Endothelial cell of umbilical vein (primary cell): ENCODE data around the gene CAPN5. TPM values are rescaled to one million over a fixed set of nuclear protein-coding genes. Genes with fewer than 3 reads are reported as not detected.

Source experiments
- BruUV-seq: library from RNA; stranded (reverse); fragments of 400-500 nt; replicated peaks from 2 replicates; lab custom pipeline; 2021; lab: Mats Ljungman, UMichigan
- CTCF ChIA-PET: fragments of 300-600, 350-600 bp; sonication (Branson Sonifier 250); formaldehyde crosslinking; loops from one replicate; lab custom pipeline; 2021; ENCODE audit warnings: antibody characterized with exemption, inconsistent platforms; lab: Charles Lee
- POLR2A ChIA-PET: fragments of 300-600, 350-600 bp; sonication (Branson Sonifier 250); formaldehyde crosslinking; loops from one replicate; lab custom pipeline; 2021; ENCODE audit warnings: antibody characterized with exemption, inconsistent platforms; lab: Charles Lee
- DNase-seq: peaks from one replicate; pipeline ENCODE4 v3.0.0-alpha.2; 2011; ENCODE audit warnings: low read depth, low spot score
- FAIRE-seq: peaks from 2 replicates; lab custom pipeline; 2011; peaks lifted over from hg19 to GRCh38; lab: Jason Lieb, UNC
- H2AFZ ChIP-seq: 2 replicates; pipeline ENCODE4 v1.6.0; 2012; ENCODE audit warnings: low read depth, low read length, control low read depth, inconsistent platforms
- H3K27ac ChIP-seq: 2 replicates; pipeline ENCODE4 v1.5.1; 2011; ENCODE audit warnings: low read depth, mild to moderate bottlenecking, control low read depth, low read length, moderate library complexity; ENCODE audit not compliant: insufficient read depth
- H3K27me3 ChIP-seq, 2 experiments: 2 replicates each; pipeline versions ENCODE4 v1.6.0 to v1.6.1; 2011; ENCODE audit warnings: low read length in 2 of 2, mixed read lengths in 1 of 2; ENCODE audit not compliant: control insufficient read depth in 2 of 2, insufficient read depth in 2 of 2
- H3K36me3 ChIP-seq, 2 experiments: 2 replicates in 1 of 2; 3 replicates in 1 of 2; pipeline ENCODE4 v1.5.1; 2011; ENCODE audit warnings: low read length in 2 of 2, mild to moderate bottlenecking in 1 of 2, moderate library complexity in 1 of 2; ENCODE audit not compliant: control insufficient read depth in 2 of 2, insufficient read depth in 2 of 2; ENCODE audit errors: extremely low read depth in 1 of 2
- H3K4me1 ChIP-seq: 3 replicates; pipeline ENCODE4 v1.5.1; 2011; ENCODE audit warnings: mild to moderate bottlenecking, low read length; ENCODE audit not compliant: control insufficient read depth, insufficient read depth; ENCODE audit errors: extremely low read depth
- H3K4me2 ChIP-seq: 2 replicates; pipeline ENCODE4 v1.6.1; 2011; ENCODE audit warnings: low read length, control low read depth, mixed read lengths; ENCODE audit not compliant: insufficient read depth
- H3K4me3 ChIP-seq, 3 experiments: fragments of 200-600 bp in 1 of 3; sonication (generic), shearing (Covaris generic) in 1 of 3; replicated peaks in 1 of 3; 2 replicates each; pipeline ENCODE4 v1.5.1; 2011 to 2016; ENCODE audit warnings: control low read depth in 3 of 3, low read length in 3 of 3, mild to moderate bottlenecking in 2 of 3, inconsistent platforms in 1 of 3, low read depth in 1 of 3, moderate library complexity in 1 of 3; ENCODE audit not compliant: insufficient read depth in 1 of 3
- H3K79me2 ChIP-seq: 2 replicates; pipeline ENCODE4 v1.6.0; 2012; ENCODE audit warnings: low read length, inconsistent platforms; ENCODE audit not compliant: control insufficient read depth, insufficient read depth
- H3K9ac ChIP-seq: replicated peaks from 2 replicates; pipeline ENCODE3; 2011; ENCODE audit warnings: low read length, control low read depth; ENCODE audit not compliant: insufficient read depth; ENCODE audit errors: extremely low read depth
- H3K9me1 ChIP-seq: replicated peaks from 3 replicates; pipeline ENCODE4 v1.6.0; 2011; ENCODE audit warnings: mild to moderate bottlenecking, low read length; ENCODE audit not compliant: control insufficient read depth, insufficient read depth; ENCODE audit errors: extremely low read depth
- H3K9me3 ChIP-seq: replicated peaks from 2 replicates; pipeline ENCODE4 v1.5.1; 2012; ENCODE audit warnings: low read length, inconsistent platforms; ENCODE audit not compliant: control insufficient read depth, insufficient read depth
- H4K20me1 ChIP-seq: replicated peaks from 2 replicates; pipeline ENCODE3; 2011; ENCODE audit warnings: mild to moderate bottlenecking, low read length; ENCODE audit not compliant: control insufficient read depth, insufficient read depth; ENCODE audit errors: extremely low read depth
- CTCF ChIP-seq, 2 donors: IDR thresholded peaks; 1 replicate in 1 of 2; 2 replicates in 1 of 2; pipeline ENCODE4 v1.5.1; 2011; ENCODE audit warnings: low read length in 2 of 2, mild to moderate bottlenecking in 2 of 2, moderate library complexity in 2 of 2, control low read depth in 1 of 2, inconsistent platforms in 1 of 2, low read depth in 1 of 2; ENCODE audit not compliant: insufficient read depth in 1 of 2; ENCODE audit errors: extremely low read depth in 1 of 2
- EZH2 ChIP-seq: IDR thresholded peaks from 2 replicates; pipeline ENCODE4 v1.6.1; 2012; ENCODE audit warnings: borderline replicate concordance, low read depth, mild to moderate bottlenecking, moderate library complexity, low read length, inconsistent platforms; ENCODE audit not compliant: severe bottlenecking
- GATA2 ChIP-seq: IDR thresholded peaks from 2 replicates; pipeline ENCODE4 v1.7.0; 2011; ENCODE audit warnings: low read depth, mild to moderate bottlenecking, moderate library complexity, mixed read lengths, low read length; ENCODE audit not compliant: insufficient read length, insufficient read depth
- dilution Hi-C: fragments of 300-500 bp; cut with MboI; formaldehyde crosslinking; loops from one replicate; pipeline ENCODE4 v1.15.0; 2019; ENCODE audit warnings: low sequenced_read_pairs; ENCODE audit not compliant: extremely low pct_ligation_motif_present
- intact Hi-C: fragments of 100-400 bp; cut with micrococcal nuclease; formaldehyde crosslinking; loops from one replicate; pipeline ENCODE4 v1.10.0; 2022
- polyA plus RNA-seq, 4 experiments: library from polyadenylated mRNA; depleted of rRNA in 3 of 4; stranded (reverse) in 3 of 4; unstranded in 1 of 4; fragments of >200 nt; gene quantifications; 2 replicates each; pipeline versions ENCODE4 v1.2.1 to v1.2.3, GENCODE V29; 2011 to 2012; ENCODE audit warnings: missing spikeins in 1 of 4
- total RNA-seq: library from RNA; stranded (reverse); gene quantifications from 2 replicates; pipeline ENCODE4 v1.2.3, GENCODE V29; 2021

The CAPN5 gene
- total and polyA plus RNA-seq, 2 donors (not counting 3 experiments of a cell fraction or from before 2014, with no cell fraction given): 15.0 to 17.0 TPM

- Histone ChIP-seq H3K4me2 (no peak overlapping the region), H3K9me3 (no peaks in the 10 kb centered on the region), H3K4me3 (no peak overlapping the region), H2AFZ (no peak overlapping the region), H3K4me1 (peaks cover 8% of the 10 kb centered on the region), H3K79me2 (no peaks in the 10 kb centered on the region), H3K27me3 (peaks cover 0 to 3% of the 10 kb centered on the region in 2 experiments), H3K9ac (no peak overlapping the region), H3K36me3 (no peaks in the 10 kb centered on the region), H3K27ac (no peak overlapping the region), H3K9me1 (no peaks in the 10 kb centered on the region), H4K20me1 (no peaks in the 10 kb centered on the region)
- DNase-seq (no peak), FAIRE-seq (no peak)
- ChIA-PET CTCF (interaction anchor here (1.2 to 1.4 kb wide), 2 partner anchors 17 to 29 kb away, joined by 4 read pairs; no protein-coding TSS in a partner anchor), POLR2A (no interaction called here)
- intact Hi-C loops (no loop called here), dilution Hi-C loops (no loop called here)
- TF ChIP-seq EZH2 (no peak), GATA2 (no peak)
- BruUV-seq: no TSS peak
Observed at GRCh38 chr11:77143405-77144020, 76.7 kb downstream of the CAPN5 start.

GRCh38 chr11:77144196-77144856, 77.6 kb downstream of the CAPN5 start:
- no peaks in the 10 kb centered on the region for H4K20me1 ChIP-seq
- no peak overlapping the region for H2AFZ ChIP-seq
- TF ChIP-seq EZH2 (no peak), CTCF (IDR thresholded peaks at IDR 0.05; ENCODE audit: extremely low read depth in 1 of 2, insufficient read depth in 1 of 2, low read depth in 1 of 2, low read length in 2 of 2) (no peak)
- H3K4me2 ChIP-seq: no peak overlapping the region
- H3K79me2 ChIP-seq: no peaks in the 10 kb centered on the region
- no peak overlapping the region for H3K27ac ChIP-seq
- H3K9ac ChIP-seq: no peak overlapping the region
- H3K9me1 ChIP-seq: no peaks in the 10 kb centered on the region
- H3K4me3 ChIP-seq: no peak overlapping the region
- H3K9me3 ChIP-seq: no peaks in the 10 kb centered on the region
- POLR2A ChIA-PET: no interaction called here
- no TSS peak for BruUV-seq
- intact Hi-C loops: no loop called here
- peaks cover 8% of the 10 kb centered on the region for H3K4me1 ChIP-seq
- dilution Hi-C loops: no loop called here
- FAIRE-seq: no peak
- no peak for DNase-seq
- peaks cover 0 to 3% of the 10 kb centered on the region in 2 experiments for H3K27me3 ChIP-seq
- CTCF ChIA-PET: interaction anchor here (1.2 to 1.4 kb wide), 2 partner anchors 17 to 30 kb away, joined by 4 read pairs; no protein-coding TSS in a partner anchor
- no peaks in the 10 kb centered on the region for H3K36me3 ChIP-seq
